Hepatic stellate cell (primary cell): Measurements from ENCODE around the gene IDUA.

ENCODE experiments used
- DNase-seq: peaks from one replicate; pipeline ENCODE4 v3.0.0; 2011; ENCODE audit warnings: low spot score

Gene IDUA

GRCh38 chr4:956531-957230 is 30.2 kb upstream of the IDUA start:
- no peak for DNase-seq

GRCh38 chr4:957231-957580 is 29.6 kb upstream of the IDUA start:
- no peak for DNase-seq

- no peak for DNase-seq
Observed at GRCh38 chr4:957581-958313, 29.1 kb upstream of the IDUA start.

- DNase-seq, result no peak
Observed at GRCh38 chr4:958314-958665, 28.6 kb upstream of the IDUA start.

- DNase-seq, result no peak
Observed at GRCh38 chr4:958696-959337, 28.0 kb upstream of the IDUA start.

- DNase-seq, result no peak
Observed at GRCh38 chr4:959338-960139, 27.3 kb upstream of the IDUA start.

GRCh38 chr4:960140-960635 is 26.7 kb upstream of the IDUA start:
- no peak for DNase-seq

GRCh38 chr4:960636-961350 is 26.1 kb upstream of the IDUA start:
- no peak for DNase-seq

- no peak for DNase-seq
Observed at GRCh38 chr4:961351-962230, 25.3 kb upstream of the IDUA start.

GRCh38 chr4:962231-963208 is 24.3 kb upstream of the IDUA start:
- DNase-seq, result no peak

- DNase-seq, result no peak
Observed at GRCh38 chr4:963276-964225, 23.3 kb upstream of the IDUA start.

GRCh38 chr4:964346-965025 is 22.4 kb upstream of the IDUA start:
- DNase-seq, result no peak

GRCh38 chr4:965048-965765 is 21.6 kb upstream of the IDUA start:
- DNase-seq, result no peak

- DNase-seq, result no peak
Observed at GRCh38 chr4:965766-966134, 21.1 kb upstream of the IDUA start.

- DNase-seq, result no peak
Observed at GRCh38 chr4:966266-967112, 20.4 kb upstream of the IDUA start.
